Ishikawa (cell line): ENCODE measurements around the gene PRKACG.

Source experiments
- CEBPB ChIP-seq: IDR thresholded peaks from 2 replicates; pipeline ENCODE4 v1.6.1; 2012
- CREB1 ChIP-seq: IDR thresholded peaks from 2 replicates; pipeline ENCODE4 v1.6.1; 2012; ENCODE audit warnings: low read depth
- EGR1 ChIP-seq: IDR thresholded peaks from 2 replicates; pipeline ENCODE4 v1.6.1; 2012
- EP300 ChIP-seq: IDR thresholded peaks from 2 replicates; pipeline ENCODE4 v1.6.1; 2012; ENCODE audit warnings: borderline replicate concordance
- FOXM1 ChIP-seq: IDR thresholded peaks from 2 replicates; pipeline ENCODE4 v1.6.1; 2012; ENCODE audit warnings: low read depth, borderline replicate concordance
- MAX ChIP-seq: IDR thresholded peaks from 2 replicates; pipeline ENCODE4 v1.6.1; 2012
- NFIC ChIP-seq: IDR thresholded peaks from 2 replicates; pipeline ENCODE4 v1.6.1; 2012
- RAD21 ChIP-seq: IDR thresholded peaks from 2 replicates; pipeline ENCODE4 v1.6.1; 2012; ENCODE audit warnings: low read depth
- REST ChIP-seq: IDR thresholded peaks from 2 replicates; pipeline ENCODE4 v1.6.1; 2012; ENCODE audit warnings: low read depth, mild to moderate bottlenecking
- TAF1 ChIP-seq: IDR thresholded peaks from 2 replicates; pipeline ENCODE4 v1.6.1; 2012; ENCODE audit warnings: low read depth, mild to moderate bottlenecking
- TCF12 ChIP-seq: IDR thresholded peaks from 2 replicates; pipeline ENCODE4 v1.6.1; 2012; ENCODE audit warnings: low read depth
- TEAD4 ChIP-seq: IDR thresholded peaks from 2 replicates; pipeline ENCODE4 v1.6.1; 2012
- USF1 ChIP-seq: IDR thresholded peaks from 2 replicates; pipeline ENCODE4 v1.6.1; 2012
- YY1 ChIP-seq: IDR thresholded peaks from 2 replicates; pipeline ENCODE4 v1.6.1; 2012; ENCODE audit warnings: low read depth
- ZBTB7A ChIP-seq: IDR thresholded peaks from 2 replicates; pipeline ENCODE4 v1.6.1; 2012; ENCODE audit warnings: low read depth

The PRKACG gene

GRCh38 chr9:69054989-69055388 is 41.1 kb upstream of the PRKACG start:
- TF ChIP-seq NFIC (no peak), FOXM1 (no peak), EP300 (no peak), MAX (no peak), TEAD4 (no peak), REST (no peak), TCF12 (no peak), TAF1 (no peak), EGR1 (no peak), USF1 (no peak), RAD21 (no peak), CREB1 (no peak), ZBTB7A (no peak), CEBPB (no peak), YY1 (no peak)

- no peak for TF ChIP-seq USF1
- no peak for TF ChIP-seq NFIC
- TF ChIP-seq EP300 = no peak
- TF ChIP-seq CEBPB = no peak
Observed at GRCh38 chr9:69049094-69049493, 35.2 kb upstream of the PRKACG start.

- no peak for TF ChIP-seq ZBTB7A
- no peak for TF ChIP-seq FOXM1
- TF ChIP-seq TCF12 = no peak
Observed at GRCh38 chr9:69047371-69047770, 33.5 kb upstream of the PRKACG start.

GRCh38 chr9:69046723-69047122 is 32.8 kb upstream of the PRKACG start:
- TF ChIP-seq MAX (no peak), TEAD4 (no peak), CREB1 (no peak), EGR1 (no peak), RAD21 (no peak), CEBPB (no peak), YY1 (no peak), FOXM1 (no peak), TAF1 (no peak), NFIC (no peak), REST (no peak), USF1 (no peak), TCF12 (no peak), EP300 (no peak)

GRCh38 chr9:69045821-69046220 is 31.9 kb upstream of the PRKACG start:
- TF ChIP-seq TCF12 (no peak), ZBTB7A (no peak), REST (no peak), EP300 (no peak), YY1 (no peak), RAD21 (no peak), TEAD4 (no peak), CREB1 (no peak), USF1 (no peak), NFIC (no peak)
